KMS-11 (cell line): ENCODE measurements around the gene VAC14.

Experiments used
- H2AFZ ChIP-seq: fragments of 200-600 bp; sonication (generic); 2 replicates; pipeline ENCODE4 v1.6.1; 2016; ENCODE audit warnings: antibody characterized with exemption, mixed run types, low read depth
- H3K27ac ChIP-seq: fragments of 200-600 bp; sonication (generic); 2 replicates; pipeline ENCODE4 v1.6.1; 2016; ENCODE audit warnings: mild to moderate bottlenecking, mixed run types
- H3K27me3 ChIP-seq: fragments of 200-600 bp; sonication (generic); 2 replicates; pipeline ENCODE4 v1.6.1; 2017; ENCODE audit warnings: mild to moderate bottlenecking, low read depth, mixed run types, moderate library complexity; ENCODE audit not compliant: insufficient read depth
- H3K36me3 ChIP-seq: fragments of 200-600 bp; sonication (generic); 2 replicates; pipeline ENCODE4 v1.6.1; 2017; ENCODE audit warnings: mild to moderate bottlenecking, mixed run types; ENCODE audit not compliant: insufficient read depth
- H3K4me1 ChIP-seq: fragments of 200-600 bp; sonication (generic); 2 replicates; pipeline ENCODE4 v1.6.1; 2016; ENCODE audit warnings: mild to moderate bottlenecking, low read depth, mixed run types; ENCODE audit not compliant: poor library complexity, severe bottlenecking
- H3K4me2 ChIP-seq: fragments of 200-600 bp; sonication (generic); 2 replicates; pipeline ENCODE4 v1.7.0; 2016; ENCODE audit warnings: mild to moderate bottlenecking, mixed run types
- H3K4me3 ChIP-seq: fragments of 200-600 bp; sonication (generic); IDR thresholded peaks from 2 replicates; pipeline ENCODE4 v1.6.1; 2017; ENCODE audit warnings: low read depth, low read length, mixed read lengths; ENCODE audit not compliant: insufficient read depth
- H3K79me2 ChIP-seq: fragments of 200-600 bp; sonication (generic); 2 replicates; pipeline ENCODE4 v1.6.1; 2016; ENCODE audit warnings: low read depth, mixed run types; ENCODE audit not compliant: insufficient read depth
- H3K9ac ChIP-seq: fragments of 200-600 bp; sonication (generic); 2 replicates; pipeline ENCODE4 v1.6.1; 2016; ENCODE audit warnings: mild to moderate bottlenecking, mixed run types
- H4K20me1 ChIP-seq: fragments of 200-600 bp; sonication (generic); 2 replicates; pipeline ENCODE4 v1.6.1; 2016; ENCODE audit warnings: mild to moderate bottlenecking, mixed run types; ENCODE audit not compliant: insufficient read depth
- CTCF ChIP-seq: fragments of 200-600 bp; sonication (generic); conservative IDR thresholded peaks from 2 replicates; pipeline ENCODE4 v1.6.1; 2017; ENCODE audit warnings: low read depth, mild to moderate bottlenecking, antibody characterized with exemption, low read length, moderate library complexity, mixed read lengths

VAC14 gene

DNA sequence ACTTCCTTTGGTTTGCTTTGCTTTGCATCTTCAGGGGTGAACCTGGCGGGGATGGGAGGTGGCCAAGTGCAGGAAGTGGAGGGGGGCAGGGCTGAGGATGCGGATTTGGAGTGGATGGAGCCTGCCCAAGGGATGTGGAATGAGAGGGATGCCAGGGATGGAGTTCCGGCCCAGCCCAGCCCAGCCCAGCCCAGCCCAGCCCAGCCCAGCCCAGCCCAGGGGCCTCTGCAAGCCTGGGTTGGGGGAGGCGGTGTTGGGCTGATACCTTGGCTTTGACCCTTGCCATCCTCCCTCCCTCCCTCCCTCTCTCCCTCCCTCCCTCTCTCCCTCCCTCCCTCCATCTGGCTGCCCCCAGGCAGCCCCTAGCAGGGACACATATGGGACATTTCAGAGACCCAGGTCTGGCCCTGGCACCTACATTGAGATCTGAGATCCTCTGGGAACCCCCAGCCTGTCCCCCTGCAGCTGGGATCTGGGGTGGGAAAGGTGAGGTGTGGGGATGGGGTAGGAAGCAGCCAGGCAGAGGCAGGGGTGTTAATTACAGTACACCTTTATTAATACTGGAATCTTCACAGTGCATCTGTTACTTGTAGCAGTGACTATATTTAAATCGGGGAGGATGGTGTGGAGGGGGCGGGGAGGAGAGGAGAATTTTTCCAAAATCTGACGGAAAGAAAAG lies 140.1 kb downstream of the VAC14 start:
- TF ChIP-seq CTCF: no peak
- no peaks in the 10 kb centered on the region for H3K4me1 ChIP-seq
- H3K4me2 ChIP-seq: no peak overlapping the region
- H3K79me2 ChIP-seq: no peaks in the 10 kb centered on the region
- H3K27me3 ChIP-seq: no peaks in the 10 kb centered on the region
- no peaks in the 10 kb centered on the region for H3K36me3 ChIP-seq
- H3K27ac ChIP-seq: no peak overlapping the region
- H3K9ac ChIP-seq: no peak overlapping the region
- H3K4me3 ChIP-seq: no peak overlapping the region
- no peak overlapping the region for H2AFZ ChIP-seq
- no peaks in the 10 kb centered on the region for H4K20me1 ChIP-seq

DNA sequence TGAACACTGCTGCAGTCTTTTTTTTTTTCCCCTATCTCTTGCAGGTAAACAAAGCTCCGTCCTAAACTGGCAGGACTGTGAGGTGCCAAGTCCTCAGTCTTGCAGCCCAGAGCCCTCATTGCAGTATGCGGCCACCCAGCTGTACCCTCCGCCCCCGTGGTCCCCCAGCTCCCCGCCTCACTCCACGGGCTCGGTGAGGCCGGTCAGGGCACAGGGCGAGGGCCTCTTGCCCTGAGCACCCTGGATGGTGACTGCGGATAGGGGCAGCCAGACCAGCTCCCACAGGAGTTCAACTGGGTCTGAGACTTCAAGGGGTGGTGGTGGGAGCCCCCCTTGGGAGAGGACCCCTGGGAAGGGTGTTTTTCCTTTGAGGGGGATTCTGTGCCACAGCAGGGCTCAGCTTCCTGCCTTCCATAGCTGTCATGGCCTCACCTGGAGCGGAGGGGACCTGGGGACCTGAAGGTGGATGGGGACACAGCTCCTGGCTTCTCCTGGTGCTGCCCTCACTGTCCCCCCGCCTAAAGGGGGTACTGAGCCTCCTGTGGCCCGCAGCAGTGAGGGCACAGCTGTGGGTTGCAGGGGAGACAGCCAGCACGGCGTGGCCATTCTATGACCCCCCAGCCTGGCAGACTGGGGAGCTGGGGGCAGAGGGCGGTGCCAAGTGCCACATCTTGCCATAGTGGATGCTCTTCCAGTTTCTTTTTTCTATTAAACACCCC lies 140.8 kb downstream of the VAC14 start:
- H3K4me1 ChIP-seq: no peaks in the 10 kb centered on the region
- H3K9ac ChIP-seq: no peak overlapping the region
- H3K27ac ChIP-seq: no peak overlapping the region
- TF ChIP-seq CTCF: no peak
- H3K36me3 ChIP-seq: no peaks in the 10 kb centered on the region
- no peaks in the 10 kb centered on the region for H3K27me3 ChIP-seq
- H3K79me2 ChIP-seq: no peaks in the 10 kb centered on the region
- no peaks in the 10 kb centered on the region for H4K20me1 ChIP-seq
- H3K4me3 ChIP-seq: no peak overlapping the region
- H3K4me2 ChIP-seq: no peak overlapping the region
- H2AFZ ChIP-seq: no peak overlapping the region

GRCh38 chr16:70659546-70659945 lies 141.4 kb downstream of the VAC14 start:
- TF ChIP-seq CTCF: no peak
- no peaks in the 10 kb centered on the region for H3K4me1 ChIP-seq

GRCh38 chr16:70658921-70659320 lies 142.0 kb downstream of the VAC14 start:
- Histone ChIP-seq H3K4me2 (no peak overlapping the region), H4K20me1 (no peaks in the 10 kb centered on the region), H3K27me3 (no peaks in the 10 kb centered on the region), H2AFZ (no peak overlapping the region), H3K4me3 (no peak overlapping the region), H3K79me2 (no peaks in the 10 kb centered on the region), H3K36me3 (no peaks in the 10 kb centered on the region), H3K4me1 (peaks cover 2% of the 10 kb centered on the region), H3K9ac (no peak overlapping the region), H3K27ac (no peak overlapping the region)
- no peak for TF ChIP-seq CTCF

More at GRCh38 chr16:70659546-70659945, 141.4 kb downstream of the VAC14 start:
- Histone ChIP-seq H2AFZ (no peak overlapping the region), H3K4me3 (no peak overlapping the region), H3K27ac (no peak overlapping the region), H3K27me3 (no peaks in the 10 kb centered on the region), H3K9ac (no peak overlapping the region), H3K79me2 (no peaks in the 10 kb centered on the region), H3K4me2 (no peak overlapping the region), H4K20me1 (no peaks in the 10 kb centered on the region), H3K36me3 (no peaks in the 10 kb centered on the region)
